ENCODE data around the gene ZNF789. TPM values are rescaled to one million over a fixed set of nuclear protein-coding genes. Genes with fewer than 3 reads are reported as not detected.

The ZNF789 gene
- total and polyA plus RNA-seq, 9 of the 15 experiments (the other 6 are each of a cell fraction or from before 2014, with no cell fraction given), result 6.1 to 57.0 (median 24.8) TPM

GRCh38 chr7:99459087-99459486, 13.6 kb upstream of the ZNF789 start (continued):
- TF ChIP-seq SUPT5H (IDR thresholded peaks at IDR 0.05), result no peak
- no peak for TF ChIP-seq ZSCAN32 (CRISPR knock-in tag; IDR thresholded peaks at IDR 0.05)
- peak; percentile 25 for TF ChIP-seq SMAD1 (IDR thresholded peaks at IDR 0.05; ENCODE audit: low read depth, low read length, partially characterized antibody)
- TF ChIP-seq THRAP3 (IDR thresholded peaks at IDR 0.05; ENCODE audit: borderline replicate concordance), result no peak
- peak; percentile 61; the same call in 1 of the 2 replicates for TF ChIP-seq POLR2AphosphoS5 (IDR thresholded peaks at IDR 0.05; ENCODE audit: control insufficient read depth, insufficient read depth, low read depth, low read length)
- TF ChIP-seq FUS (optimal IDR thresholded peaks at IDR 0.05; ENCODE audit: low read depth, low read length), result no peak
- TF ChIP-seq SMC3 (conservative IDR thresholded peaks at IDR 0.05; ENCODE audit: insufficient read depth, low read depth, low read length), result no peak; the same call in 1 of the 2 replicates
- no peak for TF ChIP-seq ZNF512 (tag; IDR thresholded peaks at IDR 0.05)
- no peak for TF ChIP-seq YY1 (IDR thresholded peaks at IDR 0.05; ENCODE audit: borderline replicate concordance in 1 of 3, control insufficient read depth in 1 of 3, extremely low read depth in 1 of 3, insufficient read depth in 3 of 3, insufficient read length in 1 of 3, insufficient replicate concordance in 2 of 3, low read depth in 1 of 3, low read length in 2 of 3)
- TF ChIP-seq SMARCC2 (IDR thresholded peaks at IDR 0.05; ENCODE audit: low read depth), result no peak
- TF ChIP-seq CTCF (IDR thresholded peaks at IDR 0.05 in 2 of 3, conservative IDR thresholded peaks at IDR 0.05 in 1 of 3; ENCODE audit: insufficient read depth in 2 of 3, low read depth in 1 of 3, low read length in 3 of 3), result peak; percentile 54 to 74 (median 60)
- TF ChIP-seq ZNF699 (CRISPR knock-in tag; IDR thresholded peaks at IDR 0.05; ENCODE audit: insufficient replicate concordance), result no peak
- TF ChIP-seq PRDM10 (IDR thresholded peaks at IDR 0.05; ENCODE audit: partially characterized antibody), result no peak
- TF ChIP-seq RBM25 (IDR thresholded peaks at IDR 0.05; ENCODE audit: low read depth, low read length, severe bottlenecking), result no peak
- TF ChIP-seq PREB (CRISPR knock-in tag; IDR thresholded peaks at IDR 0.05), result 0 out of 2 replicates have a peak, but pooled peaks have one; percentile 59
- no peak for TF ChIP-seq POLR2A (conservative IDR thresholded peaks at IDR 0.05)
- no peak for TF ChIP-seq RAD51 (IDR thresholded peaks at IDR 0.05; ENCODE audit: borderline replicate concordance, low read depth)
- TF ChIP-seq ETV5 (CRISPR knock-in tag; IDR thresholded peaks at IDR 0.05; ENCODE audit: low read depth), result no peak

Measured in K562 (cell line).